OCI-LY7 (cell line): Measurements from ENCODE around the gene KCNA3.

Experiments used
- CTCF ChIP-seq: fragments of 200-600 bp; sonication (generic); conservative IDR thresholded peaks from 2 replicates; pipeline ENCODE4 v1.5.1; 2014; ENCODE audit warnings: mild to moderate bottlenecking, antibody characterized with exemption, low read length, moderate library complexity, mixed read lengths
- EZH2phosphoT487 ChIP-seq: fragments of 200-600 bp; sonication (generic); IDR thresholded peaks from 2 replicates; pipeline ENCODE4 v1.6.1; 2018; ENCODE audit warnings: low read depth, borderline replicate concordance, mild to moderate bottlenecking, mixed run types, antibody characterized with exemption, low read length, moderate library complexity, mixed read lengths

GRCh38 chr1:110677526-110677925 is 2.8 kb upstream of the KCNA3 start:
- TF ChIP-seq CTCF (no peak), EZH2phosphoT487 (no peak)
